ENCODE results near the gene KDM3A. TPM values are rescaled to one million over a fixed set of nuclear protein-coding genes. Genes with fewer than 3 reads are reported as not detected.
"Not testable (repeated sequence)": the region's sequence is repeated elsewhere in the genome, so short reads cannot be mapped to it uniquely, and the experiment has no call there.

Gene KDM3A
- total RNA-seq, 1 donor from 2014 or later, result 41.6 TPM

GRCh38 chr2:86468162-86469033 lies 27.2 kb downstream of the KDM3A start:
- no peak for DNase-seq (ENCODE audit: low spot score)
- intact Hi-C loops (cut with DNase I), result no loop called here

- intact Hi-C loops (cut with DNase I), result no loop called here
Measured at GRCh38 chr2:86470890-86471289, 29.7 kb downstream of the KDM3A start.

GRCh38 chr2:86471637-86472036 lies 30.5 kb downstream of the KDM3A start:
- intact Hi-C loops (cut with DNase I), result no loop called here
- DNase-seq (ENCODE audit: low spot score), result no peak

More at GRCh38 chr2:86470890-86471289, 29.7 kb downstream of the KDM3A start:
- DNase-seq (ENCODE audit: low spot score), result no peak

DNA sequence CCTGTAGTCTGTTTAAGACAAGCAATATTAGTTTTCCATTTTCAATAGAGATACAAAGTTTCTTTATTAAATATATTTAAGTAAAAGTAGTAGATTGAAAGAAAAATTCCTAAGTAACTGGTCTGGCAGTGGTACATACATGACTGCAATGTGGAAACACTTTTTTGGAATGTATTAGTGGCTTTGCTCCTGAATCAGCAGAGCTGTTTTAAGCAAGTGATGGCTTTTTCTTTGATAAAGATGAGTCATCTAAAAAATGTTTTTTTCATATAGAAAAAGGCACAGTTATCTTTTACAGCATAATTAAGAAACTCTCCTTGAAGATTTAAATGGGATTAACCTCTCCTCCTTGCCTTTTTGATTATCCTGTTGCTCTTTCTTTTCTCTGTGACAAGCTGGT lies 34.9 kb downstream of the KDM3A start:
- intact Hi-C loops (cut with DNase I), result no loop called here
- no peak for DNase-seq (ENCODE audit: low spot score)

- intact Hi-C loops (cut with DNase I), result no loop called here
- DNase-seq (ENCODE audit: low spot score), result no peak
Measured at GRCh38 chr2:86476918-86477317, 35.7 kb downstream of the KDM3A start.

GRCh38 chr2:86477349-86477748 lies 36.2 kb downstream of the KDM3A start:
- DNase-seq (ENCODE audit: low spot score), result no peak
- intact Hi-C loops (cut with DNase I), result no loop called here

DNA sequence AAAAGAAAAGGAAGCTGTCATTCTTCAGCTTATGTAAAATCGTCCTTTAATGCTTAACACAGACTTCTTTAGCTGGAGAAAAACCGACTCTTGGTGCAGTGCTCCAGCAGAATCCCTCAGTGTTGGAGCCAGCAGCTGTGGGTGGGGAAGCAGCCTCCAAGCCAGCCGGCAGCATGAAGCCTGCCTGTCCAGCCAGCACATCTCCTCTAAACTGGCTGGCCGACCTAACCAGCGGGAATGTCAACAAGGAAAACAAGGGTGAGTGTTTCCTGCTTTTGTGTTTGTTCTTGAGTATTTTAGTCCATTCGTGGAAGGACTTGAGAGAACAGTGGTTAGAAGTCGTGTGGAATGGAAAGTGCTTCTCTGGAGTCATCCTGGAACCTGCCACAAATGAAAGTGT lies 38.9 kb downstream of the KDM3A start:
- intact Hi-C loops (cut with DNase I), result no loop called here
- no peak for DNase-seq (ENCODE audit: low spot score)

DNA sequence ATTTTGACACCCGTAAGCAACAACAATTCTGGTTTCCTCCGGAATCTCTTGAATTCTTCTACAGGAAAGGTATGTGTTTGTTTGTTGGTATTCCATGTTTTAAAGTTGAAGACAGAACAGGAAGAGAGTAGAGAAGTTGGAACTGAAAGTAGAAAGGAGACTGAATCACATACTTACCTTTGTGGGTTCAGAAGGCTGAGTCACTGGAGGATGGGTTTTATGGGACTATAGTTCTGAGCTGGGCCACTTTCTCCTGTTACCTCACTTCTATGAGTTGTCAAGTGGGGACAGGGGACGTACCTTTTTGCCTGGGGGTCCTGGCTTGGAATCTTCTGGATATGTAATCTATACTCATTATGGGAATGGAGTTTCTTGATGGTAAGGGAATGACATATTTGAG lies 40.9 kb downstream of the KDM3A start:
- intact Hi-C loops (cut with DNase I), result no loop called here
- DNase-seq (ENCODE audit: low spot score), result no peak

GRCh38 chr2:86484385-86484784 lies 43.2 kb downstream of the KDM3A start:
- intact Hi-C loops (cut with DNase I), result no loop called here
- DNase-seq (ENCODE audit: low spot score), result no peak

- no peak for DNase-seq (ENCODE audit: low spot score)
- intact Hi-C loops (cut with DNase I), result no loop called here
Measured at GRCh38 chr2:86485103-86485502, 43.9 kb downstream of the KDM3A start.

- intact Hi-C loops (cut with DNase I), result no loop called here
- DNase-seq (ENCODE audit: low spot score), result no peak
Measured at GRCh38 chr2:86485802-86486201, 44.6 kb downstream of the KDM3A start.

GRCh38 chr2:86487062-86487461 lies 45.9 kb downstream of the KDM3A start:
- intact Hi-C loops (cut with DNase I), result no loop called here
- no peak for DNase-seq (ENCODE audit: low spot score)

DNA sequence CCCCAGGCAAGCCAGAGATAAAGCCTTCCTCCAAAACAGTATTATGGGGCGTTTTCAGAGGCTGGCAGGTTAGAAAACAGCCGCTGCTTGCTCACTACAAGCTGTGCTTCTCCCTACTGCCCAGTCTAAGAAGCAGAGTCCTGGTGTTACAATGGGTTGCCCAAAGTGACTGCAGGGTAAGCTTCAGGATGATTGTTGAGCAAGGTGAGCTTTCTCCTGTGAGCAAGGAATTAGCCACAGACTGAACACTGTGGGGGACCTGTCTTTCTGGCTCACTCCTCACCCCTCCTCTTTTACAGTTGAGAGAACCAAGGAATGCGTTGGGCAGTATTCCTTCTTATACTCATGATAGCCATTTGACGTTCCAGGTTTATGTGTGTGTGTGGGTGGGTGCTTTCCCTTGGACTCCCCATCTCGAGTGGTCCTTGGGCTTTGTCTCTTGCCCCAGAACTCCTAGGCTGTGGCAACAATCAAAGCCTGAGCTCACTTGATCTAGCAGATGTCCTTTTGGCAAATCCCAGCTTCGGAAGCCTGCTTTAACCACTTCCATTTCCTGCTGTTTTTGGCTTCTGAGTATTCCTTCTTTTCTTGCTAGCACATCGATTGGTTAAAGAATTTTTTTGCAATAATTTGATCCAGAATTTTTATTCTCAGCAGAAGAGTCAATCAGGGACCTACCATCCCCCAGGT lies 47.5 kb downstream of the KDM3A start:
- intact Hi-C loops (cut with DNase I), result no loop called here
- no peak for DNase-seq (ENCODE audit: low spot score)

DNA sequence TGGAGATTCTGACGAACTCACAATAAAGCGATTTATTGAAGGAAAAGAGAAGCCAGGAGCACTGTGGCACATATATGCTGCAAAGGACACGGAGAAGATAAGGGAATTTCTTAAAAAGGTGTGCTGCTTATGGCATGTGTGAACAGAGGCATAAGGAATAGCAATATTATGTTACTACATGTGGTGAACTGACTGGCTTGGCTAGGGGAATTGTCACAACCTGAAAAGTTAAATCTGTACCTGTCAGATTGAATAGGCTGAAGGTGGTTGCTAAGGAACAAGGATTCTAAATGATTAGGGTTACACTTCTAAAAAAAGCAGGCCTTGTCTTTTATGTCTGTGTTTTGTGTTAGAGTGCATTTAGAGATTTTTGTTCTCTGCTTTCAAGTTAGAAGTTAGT lies 48.4 kb downstream of the KDM3A start:
- intact Hi-C loops (cut with DNase I), result no loop called here
- DNase-seq (ENCODE audit: low spot score), result no peak

DNA sequence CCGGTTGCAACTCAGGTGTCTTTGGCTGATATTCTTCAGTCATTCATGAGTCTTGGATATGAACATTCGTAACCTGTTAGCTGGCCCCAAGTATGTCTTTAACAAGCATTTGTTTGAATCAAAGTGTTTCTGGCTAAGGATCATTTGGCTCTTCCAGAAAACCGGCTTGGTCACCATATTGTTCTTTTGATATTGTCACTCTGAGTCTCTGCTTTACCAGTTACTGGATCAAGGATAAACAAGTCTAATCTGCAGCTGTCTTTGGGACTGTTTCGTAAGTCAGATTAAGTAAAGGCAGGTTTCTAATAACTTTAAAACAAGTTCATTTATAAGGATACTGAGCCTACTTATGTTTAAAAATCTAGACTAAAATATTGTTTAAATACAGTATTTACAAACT lies 49.1 kb downstream of the KDM3A start:
- no peak for DNase-seq (ENCODE audit: low spot score)
- intact Hi-C loops (cut with DNase I), result no loop called here

DNA sequence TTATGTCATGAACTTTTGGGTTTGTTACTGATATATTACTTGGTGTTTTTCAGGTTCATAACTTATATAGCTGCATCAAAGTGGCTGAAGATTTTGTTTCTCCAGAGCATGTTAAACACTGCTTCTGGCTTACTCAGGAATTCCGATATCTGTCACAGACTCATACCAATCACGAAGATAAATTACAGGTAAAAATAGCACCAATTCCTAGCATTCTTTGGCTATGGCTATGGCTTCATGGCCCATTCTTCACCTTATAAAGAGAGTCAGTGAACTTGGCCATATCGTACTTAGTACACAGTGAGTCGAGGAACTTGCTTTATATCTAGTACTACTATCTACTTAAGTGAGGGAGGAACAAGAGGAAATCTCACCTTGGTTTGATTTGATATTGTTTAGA lies 49.9 kb downstream of the KDM3A start:
- no peak for DNase-seq (ENCODE audit: low spot score)
- intact Hi-C loops (cut with DNase I), result no loop called here

- intact Hi-C loops (cut with DNase I), result no loop called here
- no peak for DNase-seq (ENCODE audit: low spot score)
Measured at GRCh38 chr2:86492048-86492453, 50.9 kb downstream of the KDM3A start.

DNA sequence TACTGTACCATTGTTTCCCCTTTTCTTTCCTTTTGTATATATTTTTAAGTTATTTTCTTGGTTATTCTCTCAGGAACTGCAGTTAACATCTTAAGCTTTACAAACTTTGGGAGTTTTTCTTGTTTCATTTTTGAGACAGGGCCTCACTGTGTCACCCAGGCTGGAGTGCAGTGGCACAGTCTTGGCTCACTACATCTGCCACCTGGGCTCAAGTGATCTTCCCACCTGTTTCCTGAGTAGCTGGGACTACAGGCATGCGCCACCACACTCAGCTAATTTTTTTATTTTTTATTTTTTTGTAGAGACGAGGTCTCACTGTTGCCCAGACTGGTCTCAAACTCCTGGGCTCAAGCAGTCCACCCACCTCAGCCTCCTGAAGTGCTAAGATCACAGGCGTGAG lies 55.2 kb downstream of the KDM3A start:
- intact Hi-C loops (cut with DNase I); DNase-seq (ENCODE audit: low spot score): not testable (repeated sequence)

DNA sequence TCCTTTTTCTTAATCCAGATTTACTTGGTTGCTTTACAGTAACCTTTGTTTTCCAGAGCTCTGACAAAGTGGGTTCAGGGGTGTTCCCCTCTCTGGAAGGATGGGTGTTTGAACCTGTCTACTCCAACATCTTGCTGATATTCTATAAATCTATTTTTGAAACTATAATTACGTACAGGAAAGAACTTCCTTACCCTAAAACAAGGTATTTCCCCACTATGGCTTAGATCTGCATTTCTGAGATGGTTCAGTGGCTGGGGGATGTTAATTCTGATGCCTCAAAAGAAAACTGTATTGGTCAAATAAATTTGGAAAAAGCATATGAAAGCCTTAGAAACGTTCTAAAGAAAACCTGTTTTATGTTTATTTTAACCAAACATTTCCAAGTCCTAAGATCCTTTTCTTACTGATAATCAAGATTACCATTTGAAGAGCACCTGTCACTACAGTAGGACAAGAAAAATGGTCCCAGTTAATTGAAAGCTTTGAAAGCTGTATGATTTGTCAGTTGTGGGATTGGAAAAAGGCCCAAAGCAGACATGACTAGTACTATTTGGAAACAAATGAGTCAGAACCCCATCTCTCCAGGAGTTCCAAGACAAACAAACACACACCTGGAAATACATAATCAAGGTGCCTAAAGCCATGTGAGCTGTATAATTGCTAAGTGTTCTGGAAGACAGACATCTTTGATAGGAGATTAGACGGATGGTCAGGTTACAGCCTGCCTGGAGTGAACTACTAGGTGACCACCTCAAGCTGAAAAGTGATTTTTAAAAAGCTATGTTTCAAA lies 57.5 kb downstream of the KDM3A start:
- intact Hi-C loops (cut with DNase I), result no loop called here
- no peak for DNase-seq (ENCODE audit: low spot score)

DNA sequence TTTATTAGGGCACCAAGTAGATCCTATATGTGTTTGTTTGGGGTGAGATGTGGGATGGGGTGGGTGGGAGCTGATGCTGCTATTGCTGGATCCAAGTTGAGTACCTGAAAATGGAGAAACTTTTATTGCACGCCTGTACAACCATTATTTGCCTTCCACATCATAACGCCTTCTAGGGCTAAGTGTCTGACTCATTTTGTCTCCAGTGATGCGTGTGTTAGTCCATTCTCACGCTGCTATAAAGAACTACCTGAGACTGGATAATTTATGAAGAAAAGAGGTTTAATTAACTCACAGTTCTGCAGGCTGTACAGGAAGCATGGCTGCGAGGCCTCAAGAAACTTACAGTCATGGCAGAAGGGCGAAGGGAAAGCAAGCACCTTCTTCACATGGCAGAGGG lies 58.2 kb downstream of the KDM3A start:
- no peak for DNase-seq (ENCODE audit: low spot score)
- intact Hi-C loops (cut with DNase I), result no loop called here
